ENCODE results near the gene ABCA7. TPM values are rescaled to one million over a fixed set of nuclear protein-coding genes. Genes with fewer than 3 reads are reported as not detected.

ABCA7 gene
- total RNA-seq, 4 donors from 2014 or later, result 3.9 to 9.5 (median 6.9) TPM

GRCh38 chr19:1060689-1061088, 20.8 kb downstream of the ABCA7 start:
- peaks cover 4 to 42% (median 38%) of the 10 kb centered on the region in 4 donors for H3K9me3 ChIP-seq
- no peak for TF ChIP-seq EP300 (IDR thresholded peaks at IDR 0.05)
- H3K27ac ChIP-seq (replicated peaks in 1 of 4), result no peak overlapping the region
- DNase-seq (ENCODE audit: extremely low spot score), result no peak
- peaks cover 8 to 20% (median 15%) of the 10 kb centered on the region in 4 donors for H3K4me1 ChIP-seq
- H3K36me3 ChIP-seq, result peaks cover 0 to 26% (median 5%) of the 10 kb centered on the region in 4 donors
- WGBS, result 90% methylated on average over 5 of the region's 5 CpGs
- intact Hi-C loops (cut with DNase I), result no loop called here
- H3K27me3 ChIP-seq, result peaks cover 0 to 16% (median 4%) of the 10 kb centered on the region in 4 donors
- H3K4me3 ChIP-seq, result no peak overlapping the region

- Histone ChIP-seq H3K9me3 (peaks cover 3 to 29% (median 26%) of the 10 kb centered on the region in 4 donors), H3K4me3 (no peak overlapping the region), H3K4me1 (peaks cover 13 to 33% (median 26%) of the 10 kb centered on the region in 4 donors), H3K27me3 (peaks cover 3 to 29% (median 15%) of the 10 kb centered on the region in 4 donors), H3K27ac (replicated peaks in 1 of 4) (no peak overlapping the region), H3K36me3 (peaks cover 0 to 13% (median 2%) of the 10 kb centered on the region in 4 donors)
- TF ChIP-seq CTCF (IDR thresholded peaks at IDR 0.05), result no peak
- TF ChIP-seq POLR2AphosphoS5 (IDR thresholded peaks at IDR 0.05), result no peak
- TF ChIP-seq POLR2A (IDR thresholded peaks at IDR 0.05; ENCODE audit: low read depth), result no peak
- no peak for TF ChIP-seq EP300 (IDR thresholded peaks at IDR 0.05)
- DNase-seq (ENCODE audit: extremely low spot score), result no peak
- 92% methylated on average over 6 of the region's 20 CpGs for WGBS
- intact Hi-C loops (cut with DNase I), result no loop called here
These were observed 22.1 kb downstream of the ABCA7 start for GRCh38 chr19:1061987-1062386.

- peaks cover 7 to 34% (median 20%) of the 10 kb centered on the region in 4 donors for H3K27me3 ChIP-seq
- TF ChIP-seq EP300 (IDR thresholded peaks at IDR 0.05) (no peak), POLR2A (IDR thresholded peaks at IDR 0.05; ENCODE audit: low read depth) (no peak), POLR2AphosphoS5 (IDR thresholded peaks at IDR 0.05) (no peak), CTCF (IDR thresholded peaks at IDR 0.05) (no peak)
- WGBS, result 74% methylated on average over 17 of the region's 17 CpGs
- DNase-seq (ENCODE audit: extremely low spot score), result no peak
- H3K4me1 ChIP-seq, result peaks cover 18 to 38% (median 31%) of the 10 kb centered on the region in 4 donors
- intact Hi-C loops (cut with DNase I), result no loop called here
- no peak overlapping the region for H3K27ac ChIP-seq (replicated peaks in 1 of 4)
- H3K4me3 ChIP-seq, result no peak overlapping the region
- peaks cover 0 to 24% (median 20%) of the 10 kb centered on the region in 4 donors for H3K9me3 ChIP-seq
- peaks cover 0 to 11% (median 0%) of the 10 kb centered on the region in 4 donors for H3K36me3 ChIP-seq
These were observed 22.6 kb downstream of the ABCA7 start for GRCh38 chr19:1062387-1063029.

GRCh38 chr19:1063030-1063908, 23.4 kb downstream of the ABCA7 start:
- Histone ChIP-seq H3K27ac (replicated peaks in 1 of 4) (no peak overlapping the region), H3K4me3 (no peak overlapping the region), H3K4me1 (peaks cover 20 to 46% (median 35%) of the 10 kb centered on the region in 4 donors), H3K9me3 (peaks cover 0 to 17% (median 13%) of the 10 kb centered on the region in 4 donors), H3K36me3 (peaks cover 0 to 6% (median 0%) of the 10 kb centered on the region in 4 donors), H3K27me3 (peaks cover 7 to 42% (median 28%) of the 10 kb centered on the region in 4 donors)
- intact Hi-C loops (cut with DNase I), result no loop called here
- no peak for DNase-seq (ENCODE audit: extremely low spot score)
- TF ChIP-seq EP300 (IDR thresholded peaks at IDR 0.05) (no peak), POLR2A (IDR thresholded peaks at IDR 0.05; ENCODE audit: low read depth) (no peak), POLR2AphosphoS5 (IDR thresholded peaks at IDR 0.05) (no peak), CTCF (IDR thresholded peaks at IDR 0.05) (no peak)
- 57% methylated on average over 23 of the region's 37 CpGs for WGBS

Measured in esophagus muscularis mucosa (tissue), 4 donors.